HEK293T (cell line): Measurements from ENCODE around the gene ITPA.

Experiments
- ARNT ChIP-seq: fragments of 450-650 bp; IDR thresholded peaks from 2 replicates; pipeline ENCODE4 v1.6.1; 2017; ENCODE audit warnings: mild to moderate bottlenecking
- SUZ12 ChIP-seq: fragments of 450-650 bp; IDR thresholded peaks from 2 replicates; pipeline ENCODE4 v1.6.1; 2016; ENCODE audit warnings: mild to moderate bottlenecking

DNA sequence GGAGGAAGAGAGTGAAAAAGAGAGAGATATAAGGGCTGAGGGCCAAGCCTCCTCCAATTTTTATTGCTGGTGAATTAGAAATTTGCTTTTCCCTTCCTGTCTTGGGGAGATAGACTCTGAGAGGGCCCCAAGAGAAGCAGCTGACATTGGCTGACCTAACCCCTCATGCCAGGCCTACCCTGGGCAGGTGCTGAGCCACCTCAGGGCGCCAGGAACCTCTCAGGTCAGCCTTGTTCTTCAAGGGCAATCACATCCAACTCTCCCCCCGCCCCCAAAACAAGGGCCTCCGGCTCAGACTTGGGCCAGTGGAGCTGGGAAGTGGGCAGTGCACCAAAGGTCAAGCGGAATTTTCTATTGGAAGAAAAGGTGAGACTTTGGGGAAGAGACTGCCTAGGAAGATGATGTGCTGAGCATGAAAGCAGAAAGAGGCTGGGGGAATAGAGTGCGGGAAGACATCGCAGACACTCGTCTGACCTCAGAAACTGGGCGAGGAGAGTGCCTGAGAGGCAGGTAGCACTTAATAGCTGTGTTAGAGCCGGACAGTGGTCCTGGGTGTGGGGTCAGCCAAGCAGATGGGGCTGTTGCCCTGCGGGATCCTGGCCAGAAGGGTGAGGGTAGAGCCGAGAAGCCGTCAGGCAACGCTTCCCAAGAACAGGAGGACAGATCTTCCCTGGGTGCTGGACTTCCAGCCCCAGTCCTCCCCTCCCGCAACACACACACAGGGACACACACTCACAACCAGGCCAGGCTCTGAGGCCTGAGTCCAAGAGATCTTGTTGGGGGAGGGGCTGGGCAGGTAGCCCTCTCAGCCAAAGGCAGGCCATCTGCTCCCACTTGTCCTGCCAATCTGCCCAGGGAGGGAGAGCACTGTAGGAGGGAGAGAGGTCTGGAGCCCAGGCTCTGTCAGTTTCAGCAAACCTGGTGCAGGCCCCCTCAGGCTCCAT, 45.9 kb upstream of the ITPA start:
- TF ChIP-seq ARNT (no peak), SUZ12 (no peak)
